ENCODE measurements around the gene DOCK1. TPM values are rescaled to one million over a fixed set of nuclear protein-coding genes. Genes with fewer than 3 reads are reported as not detected.

The DOCK1 gene
- total RNA-seq, 1 donor from 2014 or later = 16.8 TPM

- Histone ChIP-seq H3K27ac (replicated peaks) (no peak overlapping the region), H3K27me3 (ENCODE audit: low read depth) (no peaks in the 10 kb centered on the region), H3K4me3 (no peak overlapping the region), H3K9me3 (replicated peaks) (no peaks in the 10 kb centered on the region), H3K36me3 (no peaks in the 10 kb centered on the region), H3K4me1 (no peaks in the 10 kb centered on the region)
- no peak for TF ChIP-seq CTCF (IDR thresholded peaks at IDR 0.05; ENCODE audit: borderline replicate concordance)
- intact Hi-C loops (cut with micrococcal nuclease) = no loop called here
- no peak for DNase-seq
These were observed 279.4 kb downstream of the DOCK1 start for GRCh38 chr10:127184582-127184981.

- DNase-seq = no peak
- H3K27me3 ChIP-seq (ENCODE audit: low read depth) = no peaks in the 10 kb centered on the region
- no peak overlapping the region for H3K27ac ChIP-seq (replicated peaks)
- intact Hi-C loops (cut with micrococcal nuclease) = no loop called here
- H3K36me3 ChIP-seq = no peaks in the 10 kb centered on the region
- no peaks in the 10 kb centered on the region for H3K9me3 ChIP-seq (replicated peaks)
- no peak overlapping the region for H3K4me3 ChIP-seq
- no peaks in the 10 kb centered on the region for H3K4me1 ChIP-seq
- no peak for TF ChIP-seq CTCF (IDR thresholded peaks at IDR 0.05; ENCODE audit: borderline replicate concordance)
These were observed 281.6 kb downstream of the DOCK1 start for GRCh38 chr10:127186813-127187212.

GRCh38 chr10:127189226-127189625 is 284.0 kb downstream of the DOCK1 start:
- TF ChIP-seq CTCF (IDR thresholded peaks at IDR 0.05; ENCODE audit: borderline replicate concordance) = no peak
- no peak for DNase-seq
- intact Hi-C loops (cut with micrococcal nuclease) = no loop called here
- Histone ChIP-seq H3K9me3 (replicated peaks) (no peaks in the 10 kb centered on the region), H3K4me1 (no peaks in the 10 kb centered on the region), H3K4me3 (no peak overlapping the region), H3K27me3 (ENCODE audit: low read depth) (no peaks in the 10 kb centered on the region), H3K36me3 (no peaks in the 10 kb centered on the region), H3K27ac (replicated peaks) (no peak overlapping the region)

- no peak for DNase-seq
- Histone ChIP-seq H3K4me3 (no peak overlapping the region), H3K9me3 (replicated peaks) (no peaks in the 10 kb centered on the region), H3K27me3 (ENCODE audit: low read depth) (peaks cover 6% of the 10 kb centered on the region), H3K4me1 (peaks cover 12% of the 10 kb centered on the region), H3K27ac (replicated peaks) (no peak overlapping the region), H3K36me3 (no peaks in the 10 kb centered on the region)
- intact Hi-C loops (cut with micrococcal nuclease) = no loop called here
- no peak for TF ChIP-seq CTCF (IDR thresholded peaks at IDR 0.05; ENCODE audit: borderline replicate concordance)
These were observed 285.2 kb downstream of the DOCK1 start for GRCh38 chr10:127190427-127190826.

- intact Hi-C loops (cut with micrococcal nuclease) = no loop called here
- peaks cover 21% of the 10 kb centered on the region for H3K27me3 ChIP-seq (ENCODE audit: low read depth)
- H3K36me3 ChIP-seq = no peaks in the 10 kb centered on the region
- peaks cover 25% of the 10 kb centered on the region for H3K4me1 ChIP-seq
- no peaks in the 10 kb centered on the region for H3K9me3 ChIP-seq (replicated peaks)
- DNase-seq = no peak
- H3K4me3 ChIP-seq = no peak overlapping the region
- no peak for TF ChIP-seq CTCF (IDR thresholded peaks at IDR 0.05; ENCODE audit: borderline replicate concordance)
- H3K27ac ChIP-seq (replicated peaks) = no peak overlapping the region
These were observed 287.9 kb downstream of the DOCK1 start for GRCh38 chr10:127193125-127193524.

- H3K27ac ChIP-seq (replicated peaks) = no peak overlapping the region
- no peak overlapping the region for H3K4me3 ChIP-seq
- no peaks in the 10 kb centered on the region for H3K9me3 ChIP-seq (replicated peaks)
- intact Hi-C loops (cut with micrococcal nuclease) = no loop called here
- H3K27me3 ChIP-seq (ENCODE audit: low read depth) = peaks cover 21% of the 10 kb centered on the region
- no peak for TF ChIP-seq CTCF (IDR thresholded peaks at IDR 0.05; ENCODE audit: borderline replicate concordance)
- DNase-seq = no peak
- no peaks in the 10 kb centered on the region for H3K36me3 ChIP-seq
- H3K4me1 ChIP-seq = peaks cover 25% of the 10 kb centered on the region
These were observed 288.9 kb downstream of the DOCK1 start for GRCh38 chr10:127194111-127194510.

All from left ventricle myocardium inferior (tissue), 1 donor.